Astrocyte of the cerebellum (primary cell): ENCODE results near the gene LRRC27.

Source experiments
- DNase-seq: peaks from one replicate; pipeline ENCODE4 v3.0.0-alpha.2; 2011; ENCODE audit warnings: low read depth
- H3K4me3 ChIP-seq: 2 replicates; pipeline ENCODE4 v1.5.1; 2011; ENCODE audit warnings: mild to moderate bottlenecking, low read depth, low read length, moderate library complexity
- in situ Hi-C: cut with HindIII; loops from 2 replicates; pipeline ENCODE4 v1.10.0; 2017; ENCODE audit warnings: low sequenced_read_pairs
- TF ChIP-seq, protein P1 (sequence below): IDR thresholded peaks from 2 replicates; pipeline ENCODE4 v1.5.1; 2012; ENCODE audit warnings: low read length, low read depth, moderate library complexity, mild to moderate bottlenecking; ENCODE audit errors: missing control alignments

LRRC27 gene

DNA sequence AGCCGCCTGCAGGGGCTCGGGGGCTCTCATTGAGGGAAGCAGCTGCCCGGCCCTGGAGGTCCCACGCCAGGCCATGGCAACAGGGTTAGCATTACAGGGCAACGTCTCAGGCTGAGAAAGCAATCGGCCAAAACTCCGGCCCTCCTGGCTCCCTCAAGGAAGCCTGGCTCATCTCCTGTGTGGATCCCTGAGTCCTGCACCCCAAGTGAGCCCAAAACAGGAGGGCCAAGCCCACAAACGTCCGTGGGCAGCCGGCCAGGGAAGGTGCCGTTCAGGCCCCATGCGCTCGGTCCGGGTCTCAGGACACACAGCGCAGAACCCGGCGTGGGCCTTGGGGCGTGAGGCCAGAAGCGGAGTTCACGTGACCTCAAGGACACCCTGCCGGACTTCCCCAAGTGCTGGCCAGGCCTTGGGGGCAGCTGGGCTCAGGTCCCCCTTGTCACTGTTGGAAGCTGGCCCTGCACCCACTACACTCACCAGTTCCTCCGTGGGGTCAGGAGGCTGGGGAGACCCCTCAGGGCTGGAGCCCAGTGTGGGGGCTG, 57.0 kb downstream of the LRRC27 start:
- TF ChIP-seq, protein P1, sequence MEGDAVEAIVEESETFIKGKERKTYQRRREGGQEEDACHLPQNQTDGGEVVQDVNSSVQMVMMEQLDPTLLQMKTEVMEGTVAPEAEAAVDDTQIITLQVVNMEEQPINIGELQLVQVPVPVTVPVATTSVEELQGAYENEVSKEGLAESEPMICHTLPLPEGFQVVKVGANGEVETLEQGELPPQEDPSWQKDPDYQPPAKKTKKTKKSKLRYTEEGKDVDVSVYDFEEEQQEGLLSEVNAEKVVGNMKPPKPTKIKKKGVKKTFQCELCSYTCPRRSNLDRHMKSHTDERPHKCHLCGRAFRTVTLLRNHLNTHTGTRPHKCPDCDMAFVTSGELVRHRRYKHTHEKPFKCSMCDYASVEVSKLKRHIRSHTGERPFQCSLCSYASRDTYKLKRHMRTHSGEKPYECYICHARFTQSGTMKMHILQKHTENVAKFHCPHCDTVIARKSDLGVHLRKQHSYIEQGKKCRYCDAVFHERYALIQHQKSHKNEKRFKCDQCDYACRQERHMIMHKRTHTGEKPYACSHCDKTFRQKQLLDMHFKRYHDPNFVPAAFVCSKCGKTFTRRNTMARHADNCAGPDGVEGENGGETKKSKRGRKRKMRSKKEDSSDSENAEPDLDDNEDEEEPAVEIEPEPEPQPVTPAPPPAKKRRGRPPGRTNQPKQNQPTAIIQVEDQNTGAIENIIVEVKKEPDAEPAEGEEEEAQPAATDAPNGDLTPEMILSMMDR: no peak
- no peak overlapping the region for H3K4me3 ChIP-seq
- DNase-seq: no peak
- in situ Hi-C loops: no loop called here

DNA sequence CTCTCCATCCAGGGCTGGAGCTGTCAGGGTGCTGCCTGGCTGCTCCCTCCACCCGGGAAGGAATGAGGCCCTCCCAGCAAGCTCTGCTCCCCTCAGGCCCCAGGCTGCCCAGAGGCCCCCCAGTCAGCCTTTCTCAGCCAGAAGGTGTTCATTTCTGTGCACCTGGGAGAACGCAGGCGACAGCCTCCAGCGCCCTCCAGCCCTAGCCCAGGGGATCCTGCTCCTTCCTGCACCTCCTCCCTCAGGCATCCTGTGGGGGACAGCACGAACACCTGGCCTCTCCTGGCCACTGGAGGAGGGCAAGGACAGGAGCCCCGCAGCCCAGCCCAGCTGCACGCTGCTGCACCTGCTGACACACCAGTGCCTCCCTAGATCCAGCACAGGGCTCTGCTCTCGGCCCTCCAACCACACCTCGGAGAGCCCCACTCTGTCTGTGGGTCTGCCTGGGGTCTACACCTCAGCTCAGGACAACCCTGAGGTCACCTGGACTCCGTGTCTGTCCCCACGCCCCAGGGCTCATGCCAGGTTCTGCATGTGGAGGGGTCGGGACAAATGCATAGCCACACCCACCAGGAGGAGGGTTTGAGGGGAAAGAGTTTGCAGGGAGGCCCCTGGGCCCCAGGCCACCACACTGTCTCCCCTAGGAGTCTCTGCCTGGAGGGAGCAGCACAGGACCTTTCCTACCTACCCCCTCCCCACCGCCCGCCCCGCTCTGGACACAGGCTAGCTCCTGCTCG, 57.6 kb downstream of the LRRC27 start:
- no peak for DNase-seq
- in situ Hi-C loops: no loop called here
- H3K4me3 ChIP-seq: no peak overlapping the region
- TF ChIP-seq, protein P1: no peak

DNA sequence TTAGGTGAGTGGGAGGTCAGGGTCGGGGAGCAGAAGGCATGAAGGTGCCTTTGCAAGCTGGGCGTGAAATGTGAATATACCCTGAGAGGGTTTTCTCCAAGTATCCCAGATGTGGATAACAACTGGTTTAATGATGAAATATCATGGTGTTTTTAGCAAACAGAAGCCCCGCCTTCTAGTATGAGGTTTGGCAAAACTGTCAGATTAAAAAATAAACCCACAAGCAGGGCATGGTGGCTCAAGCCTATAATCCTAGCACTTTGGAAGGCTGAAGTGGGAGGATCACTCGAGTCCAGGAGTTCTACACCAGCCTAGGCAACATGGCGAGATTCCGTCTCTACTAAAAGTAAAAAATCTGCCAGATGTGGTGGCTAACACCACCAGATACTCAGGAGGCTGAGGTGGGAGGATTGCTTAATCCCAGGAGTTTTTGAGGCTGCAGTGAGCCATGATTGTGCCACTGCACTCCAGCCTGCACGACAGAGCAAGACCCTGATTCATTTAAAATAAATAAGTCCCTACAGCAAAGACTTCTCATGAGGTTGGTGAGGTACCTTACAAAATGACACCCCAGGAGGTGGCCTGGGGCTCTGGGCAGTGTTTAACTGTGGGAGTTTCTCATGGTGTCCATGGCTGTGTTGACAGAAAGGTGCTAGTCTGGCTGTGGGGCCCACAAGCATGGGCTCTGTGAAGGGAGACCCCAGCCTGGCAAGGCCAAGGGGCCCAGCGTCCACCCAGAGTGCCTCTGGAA, 58.4 kb downstream of the LRRC27 start:
- in situ Hi-C loops: no loop called here
- DNase-seq: no peak
- TF ChIP-seq, protein P1: no peak
- no peak overlapping the region for H3K4me3 ChIP-seq

DNA sequence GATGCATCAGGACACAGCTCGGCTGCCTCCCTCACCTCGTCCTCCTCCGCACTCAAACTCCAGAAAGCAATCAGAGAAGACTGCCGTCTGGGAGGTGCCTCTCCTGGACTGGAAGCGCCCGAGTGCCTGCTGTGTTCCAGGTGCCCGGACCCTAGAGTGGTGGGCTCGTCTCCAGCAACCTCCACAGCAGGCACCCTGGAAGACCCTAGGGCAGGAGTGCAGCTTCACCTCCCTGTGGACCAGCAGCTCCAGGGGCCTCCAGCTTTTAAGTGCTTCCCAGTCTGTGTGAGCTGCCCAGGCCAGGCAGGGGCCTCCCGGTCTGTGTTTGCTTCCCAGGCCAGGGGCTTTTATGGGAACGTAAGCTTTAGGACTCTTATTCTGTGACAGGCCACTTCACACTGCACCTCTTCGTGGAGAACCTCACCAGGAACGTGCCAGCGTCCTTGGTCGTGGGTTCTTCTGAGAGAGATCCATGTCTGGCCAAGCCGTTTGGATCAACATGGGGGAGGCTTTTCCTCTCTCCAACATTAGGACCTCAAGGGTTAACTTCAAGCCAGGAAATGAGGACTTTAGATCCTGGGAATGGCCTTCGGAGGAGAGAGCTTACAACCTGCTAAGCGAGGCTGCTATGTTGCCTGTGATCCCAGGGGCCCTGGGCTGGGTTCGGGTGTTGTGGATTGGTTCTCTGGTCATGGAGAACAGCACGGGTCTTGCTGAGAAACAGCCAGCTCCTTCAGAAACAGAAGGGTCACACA, 59.1 kb downstream of the LRRC27 start:
- TF ChIP-seq, protein P1: no peak
- no peak for DNase-seq
- no peak overlapping the region for H3K4me3 ChIP-seq
- in situ Hi-C loops: no loop called here

DNA sequence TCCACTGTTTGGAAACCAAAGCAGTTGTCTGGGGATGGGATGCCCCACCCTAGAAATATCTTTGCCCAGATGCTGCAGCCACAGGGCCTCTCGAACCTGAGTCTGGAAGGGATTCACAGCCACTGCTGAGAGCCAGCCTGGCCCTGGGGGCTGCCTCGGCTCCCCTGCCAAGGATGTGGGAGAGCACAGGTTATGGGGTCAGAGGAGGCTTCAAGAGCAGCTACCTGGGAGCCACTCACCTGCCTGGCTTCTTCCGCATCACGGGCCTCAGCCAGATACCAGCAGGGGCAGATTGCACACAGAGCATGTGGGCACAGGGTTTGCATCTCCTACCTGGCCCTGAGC, 59.7 kb downstream of the LRRC27 start:
- no peak for DNase-seq
- TF ChIP-seq, protein P1: no peak
- in situ Hi-C loops: no loop called here
- no peak overlapping the region for H3K4me3 ChIP-seq

DNA sequence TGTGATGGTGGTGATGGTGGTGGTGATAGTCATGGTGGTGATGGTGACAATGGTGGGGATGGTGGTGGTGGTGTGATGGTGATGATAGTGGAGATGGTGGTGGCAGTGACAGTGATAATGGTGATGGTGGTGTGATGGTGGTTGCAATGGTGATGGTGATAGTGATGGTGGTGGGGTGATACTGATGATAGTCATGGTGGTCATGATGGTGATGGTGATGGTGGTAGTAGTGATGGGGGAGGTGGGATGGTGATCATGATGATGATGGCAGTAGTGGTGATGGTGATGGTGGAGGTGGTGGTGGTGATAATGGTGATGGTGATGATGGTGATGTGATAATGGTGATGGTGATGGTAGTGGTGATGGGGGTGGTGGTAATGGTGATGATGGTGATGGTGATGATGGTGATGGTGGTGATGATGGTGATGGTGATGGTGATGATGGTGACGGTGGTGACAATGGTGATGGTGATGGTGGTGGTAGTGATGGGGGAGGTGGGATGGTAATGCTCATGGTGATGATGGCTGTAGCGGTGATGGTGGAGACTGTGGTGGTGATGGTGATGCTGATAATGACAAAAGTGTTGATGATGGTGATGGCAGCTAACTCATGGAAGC, 60.3 kb downstream of the LRRC27 start:
- no peak overlapping the region for H3K4me3 ChIP-seq
- in situ Hi-C loops: no loop called here
- DNase-seq: no peak
- TF ChIP-seq, protein P1: no peak
